Hepatocyte (in vitro differentiated cells): ENCODE measurements around the gene ABCA1. TPM values are rescaled to one million over a fixed set of nuclear protein-coding genes. Genes with fewer than 3 reads are reported as not detected.
A peak's percentile ranks its signal among the peaks of the same experiment; 100 is the strongest.

ENCODE experiments used
- DNase-seq: peaks from one replicate; pipeline ENCODE4 v3.0.0-alpha.2; 2016; ENCODE audit warnings: low spot score
- H2AFZ ChIP-seq: fragments of 200-600 bp; sonication (generic); 2 replicates; pipeline ENCODE4 v1.6.0; 2016; ENCODE audit warnings: antibody characterized with exemption, mild to moderate bottlenecking
- H3K27ac ChIP-seq: fragments of 200-600 bp; sonication (generic); 2 replicates; pipeline ENCODE4 v1.5.1; 2016; ENCODE audit warnings: mild to moderate bottlenecking
- H3K27me3 ChIP-seq: fragments of 200-600 bp; sonication (generic); 2 replicates; pipeline ENCODE4 v1.6.1; 2016
- H3K36me3 ChIP-seq: fragments of 200-600 bp; sonication (generic); replicated peaks from 2 replicates; pipeline ENCODE4 v1.5.1; 2016; ENCODE audit warnings: low read depth; ENCODE audit not compliant: insufficient read depth
- H3K4me1 ChIP-seq: fragments of 200-600 bp; sonication (generic); 2 replicates; pipeline ENCODE4 v1.5.1; 2016; ENCODE audit warnings: mild to moderate bottlenecking, moderate library complexity; ENCODE audit not compliant: insufficient read depth
- H3K4me2 ChIP-seq: fragments of 200-600 bp; sonication (generic); 2 replicates; pipeline ENCODE4 v1.6.0; 2016
- H3K4me3 ChIP-seq: fragments of 200-600 bp; sonication (generic); 2 replicates; pipeline ENCODE4 v1.5.1; 2016; ENCODE audit warnings: mild to moderate bottlenecking
- H3K79me2 ChIP-seq: fragments of 200-600 bp; sonication (generic); 2 replicates; pipeline ENCODE4 v1.6.0; 2017; ENCODE audit warnings: mild to moderate bottlenecking
- H3K9me2 ChIP-seq: fragments of 200-600 bp; sonication (generic); replicated peaks from 2 replicates; pipeline ENCODE4 v1.6.0; 2017; ENCODE audit warnings: mild to moderate bottlenecking; ENCODE audit not compliant: insufficient read depth
- H3K9me3 ChIP-seq: fragments of 200-600 bp; sonication (generic); 2 replicates; pipeline ENCODE4 v1.5.1; 2016; ENCODE audit warnings: low read depth, mild to moderate bottlenecking
- H4K20me1 ChIP-seq: fragments of 200-600 bp; sonication (generic); 2 replicates; pipeline ENCODE4 v1.6.0; 2016; ENCODE audit warnings: mild to moderate bottlenecking; ENCODE audit not compliant: insufficient read depth, poor library complexity, severe bottlenecking
- EZH2 ChIP-seq: fragments of 200-600 bp; sonication (generic); IDR thresholded peaks from 2 replicates; pipeline ENCODE4 v1.6.1; 2016; ENCODE audit warnings: antibody characterized with exemption, mild to moderate bottlenecking, borderline replicate concordance
- EZH2phosphoT487 ChIP-seq: fragments of 200-600 bp; sonication (generic); IDR thresholded peaks from one replicate; pipeline ENCODE4 v1.6.1; 2018; ENCODE audit warnings: antibody characterized with exemption, mild to moderate bottlenecking, low read depth, moderate library complexity; ENCODE audit not compliant: unreplicated experiment, severe bottlenecking
- WGBS: methylation state at CpG from one replicate; pipeline ENCODE4 v1.1.6; 2016; ENCODE audit warnings: low lambda C conversion rate; ENCODE audit errors: missing lambda C conversion rate; 5-methylcytosine and 5-hydroxymethylcytosine counted together
- polyA plus RNA-seq: library from polyadenylated mRNA; unstranded; fragments of >200 nt; fragmentation: Nextera tagmentation; extraction: Ambion mirVana; gene quantifications from 2 replicates; pipeline ENCODE4 v1.2.1, GENCODE V29; 2016
- total RNA-seq: library from RNA; depleted of rRNA; stranded (reverse); fragments of >200 nt; gene quantifications from 2 replicates; pipeline ENCODE4 v1.2.3, GENCODE V29; 2014
- TF ChIP-seq, protein P1 (sequence below): fragments of 200-600 bp; sonication (generic); IDR thresholded peaks from 2 replicates; pipeline ENCODE4 v1.5.1; 2016; ENCODE audit warnings: antibody characterized with exemption, mild to moderate bottlenecking; ENCODE audit not compliant: poor library complexity

The ABCA1 gene
- total and polyA plus RNA-seq, 2 experiments from 2014 or later: 14.5 to 87.4 TPM

DNA sequence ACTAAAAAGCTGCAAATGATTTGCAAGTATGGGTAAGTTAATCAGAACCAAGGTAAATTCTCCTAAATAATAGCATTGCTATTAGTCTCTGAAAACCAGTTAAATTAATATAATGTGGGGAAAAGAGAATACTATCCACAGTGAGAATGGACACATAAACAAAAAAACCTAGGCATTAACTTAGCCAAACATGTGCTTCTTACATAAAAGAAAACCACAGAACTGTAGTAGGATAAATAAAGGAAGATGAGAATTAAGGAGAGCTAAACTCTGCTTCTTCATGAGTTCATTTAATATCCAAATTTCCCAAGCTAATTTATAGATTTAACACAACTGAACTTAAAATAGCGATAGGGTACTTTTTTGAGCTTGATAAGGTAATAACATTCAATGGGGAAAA is 31.8 kb downstream of the ABCA1 start:
- TF ChIP-seq, protein P1, sequence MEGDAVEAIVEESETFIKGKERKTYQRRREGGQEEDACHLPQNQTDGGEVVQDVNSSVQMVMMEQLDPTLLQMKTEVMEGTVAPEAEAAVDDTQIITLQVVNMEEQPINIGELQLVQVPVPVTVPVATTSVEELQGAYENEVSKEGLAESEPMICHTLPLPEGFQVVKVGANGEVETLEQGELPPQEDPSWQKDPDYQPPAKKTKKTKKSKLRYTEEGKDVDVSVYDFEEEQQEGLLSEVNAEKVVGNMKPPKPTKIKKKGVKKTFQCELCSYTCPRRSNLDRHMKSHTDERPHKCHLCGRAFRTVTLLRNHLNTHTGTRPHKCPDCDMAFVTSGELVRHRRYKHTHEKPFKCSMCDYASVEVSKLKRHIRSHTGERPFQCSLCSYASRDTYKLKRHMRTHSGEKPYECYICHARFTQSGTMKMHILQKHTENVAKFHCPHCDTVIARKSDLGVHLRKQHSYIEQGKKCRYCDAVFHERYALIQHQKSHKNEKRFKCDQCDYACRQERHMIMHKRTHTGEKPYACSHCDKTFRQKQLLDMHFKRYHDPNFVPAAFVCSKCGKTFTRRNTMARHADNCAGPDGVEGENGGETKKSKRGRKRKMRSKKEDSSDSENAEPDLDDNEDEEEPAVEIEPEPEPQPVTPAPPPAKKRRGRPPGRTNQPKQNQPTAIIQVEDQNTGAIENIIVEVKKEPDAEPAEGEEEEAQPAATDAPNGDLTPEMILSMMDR: no peak
- TF ChIP-seq EZH2phosphoT487 (no peak), EZH2 (no peak)
- no peak overlapping the region for H3K4me2 ChIP-seq

DNA sequence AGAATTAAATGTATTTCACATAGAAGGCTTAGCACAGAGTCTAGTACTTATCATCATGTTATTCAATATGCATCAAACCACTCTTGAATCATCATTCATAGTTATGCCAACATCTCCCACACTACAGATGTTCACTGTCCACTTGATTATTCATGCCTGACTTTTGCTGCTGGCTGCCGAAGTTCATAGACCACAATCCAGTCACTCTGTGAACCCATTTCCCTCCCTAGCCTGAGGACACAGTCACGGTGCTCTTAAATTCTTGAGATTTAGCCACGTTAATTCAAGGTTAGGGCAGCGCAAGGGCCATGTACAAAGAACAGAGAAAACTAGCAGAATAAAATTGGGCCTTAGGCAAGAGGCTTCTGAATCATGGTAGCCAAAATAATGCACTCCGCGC is 32.4 kb downstream of the ABCA1 start:
- 66% methylated on average over 6 of the region's 6 CpGs for WGBS
- Histone ChIP-seq H3K27ac (no peak overlapping the region), H3K79me2 (peaks cover 96% of the 10 kb centered on the region), H3K9me2 (no peaks in the 10 kb centered on the region), H4K20me1 (peaks cover 54% of the 10 kb centered on the region), H3K36me3 (no peaks in the 10 kb centered on the region), H2AFZ (no peak overlapping the region), H3K27me3 (no peaks in the 10 kb centered on the region), H3K9me3 (no peaks in the 10 kb centered on the region), H3K4me1 (peaks cover 15% of the 10 kb centered on the region), H3K4me3 (no peak overlapping the region), H3K4me2 (no peak overlapping the region)
- no peak for DNase-seq
- TF ChIP-seq EZH2phosphoT487 (no peak), EZH2 (no peak)
- TF ChIP-seq, protein P1: no peak

More for the DNA sequence above, 31.8 kb downstream of the ABCA1 start:
- H3K9me3 ChIP-seq: no peaks in the 10 kb centered on the region
- no peaks in the 10 kb centered on the region for H3K27me3 ChIP-seq
- H3K4me1 ChIP-seq: peaks cover 20% of the 10 kb centered on the region
- peaks cover 96% of the 10 kb centered on the region for H3K79me2 ChIP-seq
- WGBS: 88% methylated on average over 1 of the region's 1 CpG
- H3K9me2 ChIP-seq: no peaks in the 10 kb centered on the region
- H4K20me1 ChIP-seq: peaks cover 58% of the 10 kb centered on the region
- H3K36me3 ChIP-seq: no peaks in the 10 kb centered on the region
- DNase-seq: no peak
- no peak overlapping the region for H2AFZ ChIP-seq
- no peak overlapping the region for H3K4me3 ChIP-seq
- H3K27ac ChIP-seq: no peak overlapping the region

DNA sequence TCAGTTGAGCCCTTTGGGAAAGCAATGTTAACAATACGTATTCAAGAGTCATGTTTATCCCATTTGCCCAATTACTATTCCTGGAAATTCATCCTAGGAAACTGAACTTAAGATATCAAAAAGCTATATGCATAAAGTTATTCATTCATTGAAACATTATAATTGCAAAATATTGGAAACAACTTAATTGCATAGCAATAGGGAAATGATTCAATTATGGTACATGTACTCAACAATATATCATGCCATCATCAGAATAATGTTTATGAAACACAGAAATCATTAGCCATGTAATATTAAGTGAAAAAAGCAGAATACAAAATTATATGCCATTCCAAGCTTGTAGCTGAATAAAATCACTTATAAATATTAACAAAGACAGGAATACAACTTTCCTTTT is 35.3 kb downstream of the ABCA1 start:
- no peak for DNase-seq
- TF ChIP-seq, protein P1: no peak
- TF ChIP-seq EZH2phosphoT487 (no peak), EZH2 (no peak)
- Histone ChIP-seq H3K4me1 (peaks cover 18% of the 10 kb centered on the region), H3K36me3 (no peaks in the 10 kb centered on the region), H3K9me2 (no peaks in the 10 kb centered on the region), H3K9me3 (no peaks in the 10 kb centered on the region), H4K20me1 (peaks cover 45% of the 10 kb centered on the region), H3K79me2 (peaks cover 92% of the 10 kb centered on the region), H3K4me3 (no peak overlapping the region), H3K4me2 (no peak overlapping the region), H3K27ac (no peak overlapping the region), H2AFZ (no peak overlapping the region), H3K27me3 (no peaks in the 10 kb centered on the region)
- 59% methylated on average over 1 of the region's 1 CpG for WGBS

DNA sequence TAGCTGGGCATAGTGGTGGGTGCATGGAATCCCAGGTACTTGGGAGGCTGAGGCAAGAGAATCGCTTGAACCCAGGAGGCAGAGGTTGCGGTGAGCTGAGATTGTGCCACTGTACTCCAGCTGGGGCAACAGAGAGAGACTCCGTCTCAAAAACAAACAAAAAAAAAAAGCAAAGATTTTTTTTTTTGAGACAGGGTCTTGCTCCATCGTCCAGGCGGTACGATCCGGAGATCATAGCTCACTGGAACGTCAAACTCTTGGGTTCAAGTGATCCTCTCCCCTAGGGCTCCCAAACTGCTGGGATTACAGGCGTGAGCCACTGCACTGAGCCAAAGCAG is 37.6 kb downstream of the ABCA1 start:
- Histone ChIP-seq H3K4me2 (no peak overlapping the region), H3K36me3 (no peaks in the 10 kb centered on the region), H3K4me3 (no peak overlapping the region), H3K4me1 (peaks cover 33% of the 10 kb centered on the region), H3K9me2 (no peaks in the 10 kb centered on the region), H3K9me3 (no peaks in the 10 kb centered on the region), H3K27ac (peak overlapping the region; percentile 39), H4K20me1 (peaks cover 31% of the 10 kb centered on the region), H2AFZ (no peak overlapping the region), H3K79me2 (peaks cover 81% of the 10 kb centered on the region), H3K27me3 (no peaks in the 10 kb centered on the region)
- WGBS: 94% methylated on average over 9 of the region's 9 CpGs
- DNase-seq: no peak
- TF ChIP-seq EZH2phosphoT487 (no peak), EZH2 (no peak)
- TF ChIP-seq, protein P1: no peak
